HUES64 (cell line): ENCODE measurements around the gene KLHL36.
A peak's percentile ranks its signal among the peaks of the same experiment; 100 is the strongest.

Source experiments
- H3K27ac ChIP-seq: 2 replicates; pipeline ENCODE4 v1.7.0; 2013; ENCODE audit warnings: low read depth, low read length, inconsistent platforms
- H3K27me3 ChIP-seq: 2 replicates; pipeline ENCODE4 v1.6.1; 2013; ENCODE audit warnings: mild to moderate bottlenecking, low read length; ENCODE audit not compliant: insufficient read depth
- H3K36me3 ChIP-seq: 2 replicates; pipeline ENCODE4 v1.6.1; 2013; ENCODE audit warnings: mild to moderate bottlenecking, low read length; ENCODE audit not compliant: insufficient read depth
- H3K4me1 ChIP-seq: 2 replicates; pipeline ENCODE4 v1.6.1; 2013; ENCODE audit warnings: mild to moderate bottlenecking, low read length, moderate library complexity; ENCODE audit not compliant: insufficient read depth
- H3K4me3 ChIP-seq: 2 replicates; pipeline ENCODE4 v1.5.1; 2013; ENCODE audit warnings: mild to moderate bottlenecking, low read length, moderate library complexity
- H3K9ac ChIP-seq: 2 replicates; pipeline ENCODE4 v1.6.1; 2013; ENCODE audit warnings: mild to moderate bottlenecking, low read depth, low read length
- H3K9me3 ChIP-seq: 2 replicates; pipeline ENCODE4 v1.6.1; 2013; ENCODE audit warnings: low read depth, low read length; ENCODE audit not compliant: insufficient read depth
- WGBS: fragments of 150-250, 120-280 bp; methylation state at CpG from one replicate; pipeline ENCODE4 v1.1.7; 2013; ENCODE audit warnings: missing lambda C conversion rate; 5-methylcytosine and 5-hydroxymethylcytosine counted together

Gene KLHL36

GRCh38 chr16:84660973-84661372 lies 12.7 kb downstream of the KLHL36 start:
- Histone ChIP-seq H3K9me3 (no peaks in the 10 kb centered on the region), H3K27ac (no peak overlapping the region), H3K36me3 (peaks cover 54% of the 10 kb centered on the region), H3K27me3 (no peaks in the 10 kb centered on the region), H3K9ac (no peak overlapping the region), H3K4me1 (no peaks in the 10 kb centered on the region), H3K4me3 (no peak overlapping the region)
- WGBS, result 87% methylated on average over 7 of the region's 7 CpGs

GRCh38 chr16:84661418-84662060 lies 13.2 kb downstream of the KLHL36 start:
- Histone ChIP-seq H3K27ac (no peak overlapping the region), H3K27me3 (no peaks in the 10 kb centered on the region), H3K4me3 (no peak overlapping the region), H3K4me1 (no peaks in the 10 kb centered on the region), H3K9me3 (no peaks in the 10 kb centered on the region), H3K9ac (no peak overlapping the region), H3K36me3 (peaks cover 54% of the 10 kb centered on the region)
- 97% methylated on average over 51 of the region's 51 CpGs for WGBS

GRCh38 chr16:84662471-84662870 lies 14.2 kb downstream of the KLHL36 start:
- peaks cover 46% of the 10 kb centered on the region for H3K36me3 ChIP-seq
- peaks cover 7% of the 10 kb centered on the region for H3K4me1 ChIP-seq
- no peak overlapping the region for H3K9ac ChIP-seq
- no peak overlapping the region for H3K27ac ChIP-seq
- 95% methylated on average over 9 of the region's 9 CpGs for WGBS
- H3K4me3 ChIP-seq, result no peak overlapping the region
- no peaks in the 10 kb centered on the region for H3K9me3 ChIP-seq
- H3K27me3 ChIP-seq, result no peaks in the 10 kb centered on the region

GRCh38 chr16:84663433-84664101 lies 15.3 kb downstream of the KLHL36 start:
- 82% methylated on average over 9 of the region's 9 CpGs for WGBS
- Histone ChIP-seq H3K36me3 (peaks cover 35% of the 10 kb centered on the region), H3K27me3 (no peaks in the 10 kb centered on the region), H3K9ac (no peak overlapping the region), H3K4me1 (peaks cover 15% of the 10 kb centered on the region), H3K27ac (no peak overlapping the region), H3K4me3 (no peak overlapping the region), H3K9me3 (no peaks in the 10 kb centered on the region)

GRCh38 chr16:84665359-84665758 lies 17.0 kb downstream of the KLHL36 start:
- 83% methylated on average over 2 of the region's 2 CpGs for WGBS
- Histone ChIP-seq H3K27me3 (no peaks in the 10 kb centered on the region), H3K36me3 (peaks cover 20% of the 10 kb centered on the region; the same call in 1 of the 2 replicates), H3K27ac (no peak overlapping the region), H3K4me3 (no peak overlapping the region), H3K4me1 (peaks cover 15% of the 10 kb centered on the region), H3K9me3 (no peaks in the 10 kb centered on the region), H3K9ac (no peak overlapping the region)

GRCh38 chr16:84665843-84666242 lies 17.5 kb downstream of the KLHL36 start:
- no peaks in the 10 kb centered on the region for H3K27me3 ChIP-seq
- WGBS, result 96% methylated on average over 7 of the region's 7 CpGs
- H3K9ac ChIP-seq, result no peak overlapping the region
- H3K27ac ChIP-seq, result no peak overlapping the region
- peaks cover 17% of the 10 kb centered on the region; the same call in 1 of the 2 replicates for H3K36me3 ChIP-seq
- H3K9me3 ChIP-seq, result no peaks in the 10 kb centered on the region
- peaks cover 15% of the 10 kb centered on the region for H3K4me1 ChIP-seq
- H3K4me3 ChIP-seq, result no peak overlapping the region

- WGBS, result 81% methylated on average over 16 of the region's 16 CpGs
- Histone ChIP-seq H3K27ac (peak overlapping the region; percentile 21; the same call in 1 of the 2 replicates), H3K36me3 (peaks cover under 1% of the 10 kb centered on the region; the same call in 1 of the 2 replicates), H3K4me3 (no peak overlapping the region), H3K4me1 (peaks cover 15% of the 10 kb centered on the region), H3K9me3 (no peaks in the 10 kb centered on the region), H3K9ac (peak overlapping the region; percentile 33; the same call in 1 of the 2 replicates), H3K27me3 (no peaks in the 10 kb centered on the region)
Measured at GRCh38 chr16:84667600-84668309, 19.4 kb downstream of the KLHL36 start.

- no peaks in the 10 kb centered on the region; the same call in 1 of the 2 replicates for H3K36me3 ChIP-seq
- no peak overlapping the region for H3K27ac ChIP-seq
- H3K4me1 ChIP-seq, result peaks cover 15% of the 10 kb centered on the region
- H3K9me3 ChIP-seq, result no peaks in the 10 kb centered on the region
- H3K4me3 ChIP-seq, result no peak overlapping the region
- no peak overlapping the region for H3K9ac ChIP-seq
- 92% methylated on average over 12 of the region's 12 CpGs for WGBS
- H3K27me3 ChIP-seq, result no peaks in the 10 kb centered on the region
Measured at GRCh38 chr16:84670063-84670462, 21.8 kb downstream of the KLHL36 start.

GRCh38 chr16:84672276-84673202 lies 24.2 kb downstream of the KLHL36 start:
- Histone ChIP-seq H3K4me3 (no peak overlapping the region), H3K27ac (no peak overlapping the region), H3K4me1 (peaks cover 14% of the 10 kb centered on the region), H3K36me3 (no peaks in the 10 kb centered on the region), H3K27me3 (no peaks in the 10 kb centered on the region), H3K9ac (no peak overlapping the region), H3K9me3 (no peaks in the 10 kb centered on the region)
- WGBS, result 53% methylated on average over 23 of the region's 26 CpGs

GRCh38 chr16:84673203-84673535 lies 24.9 kb downstream of the KLHL36 start:
- no peak overlapping the region for H3K9ac ChIP-seq
- no peaks in the 10 kb centered on the region for H3K27me3 ChIP-seq
- 98% methylated on average over 3 of the region's 3 CpGs for WGBS
- no peak overlapping the region for H3K27ac ChIP-seq
- H3K9me3 ChIP-seq, result no peaks in the 10 kb centered on the region
- peaks cover 13% of the 10 kb centered on the region for H3K4me1 ChIP-seq
- H3K36me3 ChIP-seq, result no peaks in the 10 kb centered on the region
- no peak overlapping the region for H3K4me3 ChIP-seq
